ENCODE data around the gene NHLRC3.

Gene NHLRC3

GRCh38 chr13:39091586-39091985 lies 53.3 kb downstream of the NHLRC3 start:
- TF ChIP-seq, protein P1, sequence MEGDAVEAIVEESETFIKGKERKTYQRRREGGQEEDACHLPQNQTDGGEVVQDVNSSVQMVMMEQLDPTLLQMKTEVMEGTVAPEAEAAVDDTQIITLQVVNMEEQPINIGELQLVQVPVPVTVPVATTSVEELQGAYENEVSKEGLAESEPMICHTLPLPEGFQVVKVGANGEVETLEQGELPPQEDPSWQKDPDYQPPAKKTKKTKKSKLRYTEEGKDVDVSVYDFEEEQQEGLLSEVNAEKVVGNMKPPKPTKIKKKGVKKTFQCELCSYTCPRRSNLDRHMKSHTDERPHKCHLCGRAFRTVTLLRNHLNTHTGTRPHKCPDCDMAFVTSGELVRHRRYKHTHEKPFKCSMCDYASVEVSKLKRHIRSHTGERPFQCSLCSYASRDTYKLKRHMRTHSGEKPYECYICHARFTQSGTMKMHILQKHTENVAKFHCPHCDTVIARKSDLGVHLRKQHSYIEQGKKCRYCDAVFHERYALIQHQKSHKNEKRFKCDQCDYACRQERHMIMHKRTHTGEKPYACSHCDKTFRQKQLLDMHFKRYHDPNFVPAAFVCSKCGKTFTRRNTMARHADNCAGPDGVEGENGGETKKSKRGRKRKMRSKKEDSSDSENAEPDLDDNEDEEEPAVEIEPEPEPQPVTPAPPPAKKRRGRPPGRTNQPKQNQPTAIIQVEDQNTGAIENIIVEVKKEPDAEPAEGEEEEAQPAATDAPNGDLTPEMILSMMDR (IDR thresholded peaks at IDR 0.05; ENCODE audit: insufficient read depth, low read depth, low read length, missing control alignments): no peak
- H3K4me3 ChIP-seq (ENCODE audit: low read length): no peak overlapping the region
- DNase-seq (ENCODE audit: low read depth): no peak

DNA sequence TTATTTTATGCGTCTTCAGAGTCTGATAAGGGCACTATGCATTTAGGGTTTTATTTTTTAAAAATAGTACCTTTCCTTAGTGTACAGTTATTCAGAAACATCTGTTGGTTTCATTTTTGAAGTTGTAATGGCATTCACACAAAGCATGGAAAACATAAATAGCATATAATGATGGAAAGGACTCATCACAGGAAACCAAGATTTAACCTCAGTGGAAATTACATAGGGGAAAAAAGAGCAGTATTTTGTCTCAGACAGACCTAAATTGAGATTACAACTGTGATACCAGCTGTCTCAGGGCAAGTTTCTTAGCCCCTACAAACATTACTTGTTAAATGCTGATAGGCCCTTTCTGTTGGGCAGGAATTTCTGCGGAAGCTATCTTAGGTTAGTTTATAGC lies 57.2 kb downstream of the NHLRC3 start:
- H3K4me3 ChIP-seq (ENCODE audit: low read length): no peak overlapping the region
- TF ChIP-seq, protein P1 (IDR thresholded peaks at IDR 0.05; ENCODE audit: insufficient read depth, low read depth, low read length, missing control alignments): no peak
- DNase-seq (ENCODE audit: low read depth): no peak

- no peak overlapping the region for H3K4me3 ChIP-seq (ENCODE audit: low read length)
- no peak for DNase-seq (ENCODE audit: low read depth)
- TF ChIP-seq, protein P1 (IDR thresholded peaks at IDR 0.05; ENCODE audit: insufficient read depth, low read depth, low read length, missing control alignments): no peak
Observed at GRCh38 chr13:39099231-39099630, 61.0 kb downstream of the NHLRC3 start.

Measured in epithelial cell of esophagus (primary cell).